DMS 273 (cell line): Measurements from ENCODE around the gene TMEM45B.
"Not testable (repeated sequence)": the region's sequence is repeated elsewhere in the genome, so short reads cannot be mapped to it uniquely, and the experiment has no call there.

Experiments
- DNase-seq: peaks from one replicate; lab custom pipeline; 2025; ENCODE audit not compliant: unreplicated experiment; lab: John Stamatoyannopoulos, UW

Gene TMEM45B

GRCh38 chr11:129815596-129816461, at the start of gene TMEM45B:
Gene TMEM45B (plus strand): TSS chr11:129815848. CDS start chr11:129852483, 36,635 bp downstream.
- peak; percentile 38 for DNase-seq

GRCh38 chr11:129766898-129767604, 48.6 kb upstream of the TMEM45B start:
- DNase-seq: peak; percentile 28

GRCh38 chr11:129767827-129768226, 47.8 kb upstream of the TMEM45B start:
- DNase-seq: no peak

- DNase-seq: no peak
Measured at GRCh38 chr11:129768356-129768755, 47.3 kb upstream of the TMEM45B start.

- no peak for DNase-seq
Measured at GRCh38 chr11:129769059-129769458, 46.6 kb upstream of the TMEM45B start.

GRCh38 chr11:129770993-129771392, 44.7 kb upstream of the TMEM45B start:
- DNase-seq: no peak

GRCh38 chr11:129771456-129771855, 44.2 kb upstream of the TMEM45B start:
- not testable (repeated sequence) for DNase-seq

- DNase-seq: no peak
Measured at GRCh38 chr11:129778877-129779276, 36.8 kb upstream of the TMEM45B start.

- no peak for DNase-seq
Measured at GRCh38 chr11:129779342-129779741, 36.3 kb upstream of the TMEM45B start.

GRCh38 chr11:129785383-129786111, 30.1 kb upstream of the TMEM45B start:
- DNase-seq: peak; percentile 41

- not testable (repeated sequence) for DNase-seq
Measured at GRCh38 chr11:129786112-129786416, 29.6 kb upstream of the TMEM45B start.

GRCh38 chr11:129787532-129788155, 28.0 kb upstream of the TMEM45B start:
- no peak for DNase-seq

GRCh38 chr11:129788278-129788677, 27.4 kb upstream of the TMEM45B start:
- no peak for DNase-seq

- DNase-seq: no peak
Measured at GRCh38 chr11:129790106-129790505, 25.5 kb upstream of the TMEM45B start.

- DNase-seq: no peak
Measured at GRCh38 chr11:129791515-129791914, 24.1 kb upstream of the TMEM45B start.

GRCh38 chr11:129792663-129793062, 23.0 kb upstream of the TMEM45B start:
- no peak for DNase-seq

- DNase-seq: no peak
Measured at GRCh38 chr11:129795089-129795488, 20.6 kb upstream of the TMEM45B start.

- DNase-seq: no peak
Measured at GRCh38 chr11:129798212-129798611, 17.4 kb upstream of the TMEM45B start.

GRCh38 chr11:129800162-129800561, 15.5 kb upstream of the TMEM45B start:
- DNase-seq: not testable (repeated sequence)

GRCh38 chr11:129800655-129801054, 15.0 kb upstream of the TMEM45B start:
- no peak for DNase-seq

GRCh38 chr11:129803533-129803932, 12.1 kb upstream of the TMEM45B start:
- no peak for DNase-seq
